HEK293 (cell line): ENCODE data around the gene CREB5.

ENCODE experiments used
- CTCF ChIP-seq: fragments of 450-650 bp; formaldehyde crosslinking; IDR thresholded peaks from 2 replicates; pipeline ENCODE4 v1.5.1; 2016; ENCODE audit warnings: missing biosample characterization, missing genetic modification characterization
- GLIS1 ChIP-seq: fragments of 450-650 bp; formaldehyde crosslinking; IDR thresholded peaks from 2 replicates; pipeline ENCODE4 v1.5.1; 2016; ENCODE audit warnings: missing biosample characterization, missing genetic modification characterization
- HIC1 ChIP-seq: fragments of 450-650 bp; formaldehyde crosslinking; IDR thresholded peaks from 2 replicates; pipeline ENCODE4 v1.5.1; 2016; ENCODE audit warnings: missing biosample characterization, missing genetic modification characterization
- HOXC10 ChIP-seq: sonication (generic); formaldehyde crosslinking; IDR thresholded peaks from 2 replicates; pipeline ENCODE4 v1.8.1; 2023; ENCODE audit warnings: mild to moderate bottlenecking, missing genetic modification reagents
- SP2 ChIP-seq: fragments of 450-650 bp; formaldehyde crosslinking; IDR thresholded peaks from 2 replicates; pipeline ENCODE4 v1.5.1; 2016; ENCODE audit warnings: missing biosample characterization, missing genetic modification characterization
- ZBTB44 ChIP-seq: fragments of 450-650 bp; IDR thresholded peaks from 2 replicates; pipeline ENCODE4 v1.5.1; 2018; ENCODE audit warnings: missing biosample characterization, mild to moderate bottlenecking, missing genetic modification characterization
- ZBTB7A ChIP-seq: fragments of 450-650 bp; formaldehyde crosslinking; IDR thresholded peaks from 2 replicates; pipeline ENCODE4 v1.5.1; 2016; ENCODE audit warnings: low read depth, missing biosample characterization, missing genetic modification characterization
- ZBTB8A ChIP-seq: fragments of 450-650 bp; formaldehyde crosslinking; IDR thresholded peaks from 2 replicates; pipeline ENCODE4 v1.5.1; 2016; ENCODE audit warnings: missing biosample characterization, missing genetic modification characterization
- ZNF140 ChIP-seq: fragments of 450-650 bp; formaldehyde crosslinking; IDR thresholded peaks from 2 replicates; pipeline ENCODE4 v1.5.1; 2016; ENCODE audit warnings: missing biosample characterization, missing genetic modification characterization
- ZNF146 ChIP-seq: fragments of 450-650 bp; formaldehyde crosslinking; IDR thresholded peaks from 2 replicates; pipeline ENCODE4 v1.5.1; 2016; ENCODE audit warnings: missing biosample characterization, missing genetic modification characterization
- ZNF274 ChIP-seq, 2 experiments: fragments of 200-500 bp in 1 of 2; fragments of 450-650 bp in 1 of 2; sonication (Bioruptor generic) in 1 of 2; formaldehyde crosslinking in 1 of 2; IDR thresholded peaks; 2 replicates each; pipeline versions ENCODE4 v1.5.1 to v1.6.1; 2014 to 2016; ENCODE audit warnings: borderline replicate concordance in 1 of 2, inconsistent platforms in 1 of 2, low read length in 1 of 2, missing biosample characterization in 1 of 2, missing genetic modification characterization in 1 of 2
- ZNF350 ChIP-seq: fragments of 450-650 bp; formaldehyde crosslinking; IDR thresholded peaks from 2 replicates; pipeline ENCODE4 v1.5.0; 2017; ENCODE audit warnings: missing biosample characterization, mild to moderate bottlenecking, missing genetic modification characterization
- ZNF777 ChIP-seq: fragments of 450-650 bp; formaldehyde crosslinking; IDR thresholded peaks from 2 replicates; pipeline ENCODE4 v1.5.1; 2017; ENCODE audit warnings: missing biosample characterization, missing genetic modification characterization, borderline replicate concordance
- ZSCAN18 ChIP-seq: fragments of 450-650 bp; formaldehyde crosslinking; IDR thresholded peaks from 2 replicates; pipeline ENCODE4 v1.5.1; 2016; ENCODE audit warnings: missing biosample characterization, missing genetic modification characterization

GRCh38 chr7:28480595-28480994 lies 68.3 kb downstream of the CREB5 start:
- TF ChIP-seq CTCF (tag by site-specific recombination) (no peak), ZBTB8A (tag by site-specific recombination) (no peak), ZNF350 (no peak), GLIS1 (tag by site-specific recombination) (no peak), ZNF146 (no peak), ZSCAN18 (tag by site-specific recombination) (no peak), SP2 (tag by site-specific recombination) (no peak), HIC1 (tag by site-specific recombination) (no peak), ZBTB44 (tag by site-specific recombination) (no peak), ZNF274 (IDR thresholded peaks at IDR 0.05; ENCODE audit: low read length) (no peak), ZNF274 (tag by site-specific recombination; IDR thresholded peaks at IDR 0.05; ENCODE audit: borderline replicate concordance) (no peak), ZBTB7A (no peak), ZNF140 (tag by site-specific recombination) (no peak), HOXC10 (CRISPR knock-in tag) (no peak), ZNF777 (no peak)
